Prostate gland (tissue), 2 donors: ENCODE results near the gene OR4S2. TPM values are rescaled to one million over a fixed set of nuclear protein-coding genes. Genes with fewer than 3 reads are reported as not detected.

Experiments used
- DNase-seq: peaks from one replicate; pipeline ENCODE4 v3.0.0-alpha.2; 2019; ENCODE audit warnings: low spot score
- H3K27ac ChIP-seq, 2 donors: fragments of 200-600 bp; sonication (generic); 2 replicates each; pipeline ENCODE4 v1.5.1; 2017 to 2019
- H3K27me3 ChIP-seq: fragments of 200-600 bp; sonication (generic); replicated peaks from 2 replicates; pipeline ENCODE4 v1.5.1; 2019; ENCODE audit not compliant: insufficient read depth
- H3K36me3 ChIP-seq, 2 donors: fragments of 200-600 bp; sonication (generic); 1 replicate in 1 of 2; 2 replicates in 1 of 2; pipeline versions ENCODE4 v1.5.1 to v1.8.1; 2017 to 2019
- H3K4me1 ChIP-seq: fragments of 200-600 bp; sonication (generic); replicated peaks from 2 replicates; pipeline ENCODE4 v1.5.1; 2019
- H3K4me3 ChIP-seq, 2 donors: fragments of 200-600 bp; sonication (generic); 2 replicates each; pipeline ENCODE4 v1.5.1; 2017 to 2019
- H3K9me3 ChIP-seq: fragments of 200-600 bp; sonication (generic); 2 replicates; pipeline ENCODE4 v1.5.1; 2017
- POLR2A ChIP-seq: fragments of 450-650 bp; IDR thresholded peaks from one replicate; pipeline ENCODE4 v1.6.1; 2016; ENCODE audit warnings: antibody characterized with exemption, mild to moderate bottlenecking
- POLR2AphosphoS5 ChIP-seq: sonication (generic); formaldehyde crosslinking; IDR thresholded peaks from one replicate; pipeline ENCODE4 v1.6.1; 2017; ENCODE audit warnings: antibody characterized with exemption
- WGBS: methylation state at CpG from one replicate; pipeline ENCODE4 v1.1.5; 2018; 5-methylcytosine and 5-hydroxymethylcytosine counted together
- intact Hi-C: fragments of 100-400 bp; cut with DNase I; formaldehyde crosslinking; loops from one replicate; pipeline ENCODE4 v1.14.2; 2022
- total RNA-seq, 2 donors: library from RNA; depleted of rRNA; stranded (reverse); fragments of >200 nt; gene quantifications; one replicate each; pipeline ENCODE4 v1.1.0, GENCODE V29; 2016
- TF ChIP-seq, protein P1 (sequence below), 4 experiments: fragments of 200-600 bp in 2 of 4; fragments of 450-650 bp in 2 of 4; sonication (generic) in 2 of 4; IDR thresholded peaks; 1 replicate in 3 of 4; 2 replicates in 1 of 4; pipeline ENCODE4 v1.5.1; 2016 to 2019; ENCODE audit warnings: antibody characterized with exemption in 4 of 4, mild to moderate bottlenecking in 2 of 4, moderate library complexity in 2 of 4

The OR4S2 gene, protein sequence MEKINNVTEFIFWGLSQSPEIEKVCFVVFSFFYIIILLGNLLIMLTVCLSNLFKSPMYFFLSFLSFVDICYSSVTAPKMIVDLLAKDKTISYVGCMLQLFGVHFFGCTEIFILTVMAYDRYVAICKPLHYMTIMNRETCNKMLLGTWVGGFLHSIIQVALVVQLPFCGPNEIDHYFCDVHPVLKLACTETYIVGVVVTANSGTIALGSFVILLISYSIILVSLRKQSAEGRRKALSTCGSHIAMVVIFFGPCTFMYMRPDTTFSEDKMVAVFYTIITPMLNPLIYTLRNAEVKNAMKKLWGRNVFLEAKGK
- not detected for total RNA-seq

DNA sequence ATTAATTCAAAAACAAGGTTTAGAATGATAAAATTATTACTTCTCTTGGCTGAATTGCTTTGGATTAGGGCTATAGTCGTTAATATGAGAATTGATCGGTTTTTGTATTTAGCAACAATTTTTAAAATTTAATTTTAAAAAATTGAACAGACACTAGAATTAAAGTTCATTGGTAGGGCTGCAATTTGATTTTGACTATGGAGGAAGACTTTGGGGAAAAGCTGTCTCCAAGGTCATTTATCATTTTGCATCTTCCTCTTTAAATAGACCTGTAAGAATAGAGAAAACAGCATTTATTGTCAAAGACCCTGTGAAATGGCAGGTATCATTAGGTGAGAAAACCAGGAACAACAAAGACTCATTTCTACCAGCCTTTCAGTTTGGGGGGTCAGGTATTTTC lies at the start of gene OR4S2:
Gene OR4S2 (plus strand): TSS at position 301 of the 400 bp plus-strand sequence. CDS start 2,577 bp downstream, outside the sequence.
- Histone ChIP-seq H3K27me3 (no peaks in the 10 kb centered on the region), H3K4me1 (no peaks in the 10 kb centered on the region), H3K27ac (no peak within 1 kb of the TSS), H3K9me3 (no peaks in the 10 kb centered on the region), H3K36me3 (no peaks in the 10 kb centered on the region), H3K4me3 (no peak within 1 kb of the TSS)
- TF ChIP-seq, protein P1, sequence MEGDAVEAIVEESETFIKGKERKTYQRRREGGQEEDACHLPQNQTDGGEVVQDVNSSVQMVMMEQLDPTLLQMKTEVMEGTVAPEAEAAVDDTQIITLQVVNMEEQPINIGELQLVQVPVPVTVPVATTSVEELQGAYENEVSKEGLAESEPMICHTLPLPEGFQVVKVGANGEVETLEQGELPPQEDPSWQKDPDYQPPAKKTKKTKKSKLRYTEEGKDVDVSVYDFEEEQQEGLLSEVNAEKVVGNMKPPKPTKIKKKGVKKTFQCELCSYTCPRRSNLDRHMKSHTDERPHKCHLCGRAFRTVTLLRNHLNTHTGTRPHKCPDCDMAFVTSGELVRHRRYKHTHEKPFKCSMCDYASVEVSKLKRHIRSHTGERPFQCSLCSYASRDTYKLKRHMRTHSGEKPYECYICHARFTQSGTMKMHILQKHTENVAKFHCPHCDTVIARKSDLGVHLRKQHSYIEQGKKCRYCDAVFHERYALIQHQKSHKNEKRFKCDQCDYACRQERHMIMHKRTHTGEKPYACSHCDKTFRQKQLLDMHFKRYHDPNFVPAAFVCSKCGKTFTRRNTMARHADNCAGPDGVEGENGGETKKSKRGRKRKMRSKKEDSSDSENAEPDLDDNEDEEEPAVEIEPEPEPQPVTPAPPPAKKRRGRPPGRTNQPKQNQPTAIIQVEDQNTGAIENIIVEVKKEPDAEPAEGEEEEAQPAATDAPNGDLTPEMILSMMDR (IDR thresholded peaks at IDR 0.05) = no peak
- TF ChIP-seq POLR2A (no peak), POLR2AphosphoS5 (no peak)
- DNase-seq = no peak
- 75% methylated on average over 2 of the region's 2 CpGs for WGBS
- intact Hi-C loops = no loop called here

DNA sequence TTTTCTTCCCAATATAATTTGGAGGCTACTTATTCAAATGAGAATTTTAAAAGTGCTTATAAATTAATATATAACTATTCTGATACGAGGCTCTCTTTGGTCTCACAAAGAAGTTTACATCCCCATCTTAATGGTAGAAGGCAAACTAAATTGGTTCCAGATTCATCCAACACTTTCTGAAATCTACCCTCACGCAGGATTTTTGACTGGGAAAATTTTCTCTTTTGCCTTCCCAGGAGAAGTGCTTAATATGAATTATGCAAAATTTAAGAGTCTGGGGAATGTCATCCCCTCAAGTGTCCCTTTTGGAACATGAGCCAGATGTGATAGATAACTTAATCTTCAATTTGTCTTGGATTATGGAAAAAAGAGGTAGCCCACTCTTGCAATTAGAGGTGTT lies 40.6 kb upstream of the OR4S2 start, which contains the start of gene OR4C11:
Gene OR4C11 (minus strand): TSS at position 101 of the 400 bp plus-strand sequence. CDS start 3,272 bp downstream, outside the sequence.
- DNase-seq = no peak
- H3K36me3 ChIP-seq = no peaks in the 10 kb centered on the region
- H3K9me3 ChIP-seq = no peaks in the 10 kb centered on the region
- TF ChIP-seq, protein P1 (IDR thresholded peaks at IDR 0.05) = no peak
- TF ChIP-seq POLR2AphosphoS5 = no peak
- TF ChIP-seq POLR2A = no peak
- no peak within 1 kb of the TSS for H3K27ac ChIP-seq
- 31% methylated on average over 2 of the region's 2 CpGs for WGBS
- H3K4me3 ChIP-seq = no peak within 1 kb of the TSS
- H3K27me3 ChIP-seq = no peaks in the 10 kb centered on the region
- H3K4me1 ChIP-seq = no peaks in the 10 kb centered on the region
- intact Hi-C loops = no loop called here

DNA sequence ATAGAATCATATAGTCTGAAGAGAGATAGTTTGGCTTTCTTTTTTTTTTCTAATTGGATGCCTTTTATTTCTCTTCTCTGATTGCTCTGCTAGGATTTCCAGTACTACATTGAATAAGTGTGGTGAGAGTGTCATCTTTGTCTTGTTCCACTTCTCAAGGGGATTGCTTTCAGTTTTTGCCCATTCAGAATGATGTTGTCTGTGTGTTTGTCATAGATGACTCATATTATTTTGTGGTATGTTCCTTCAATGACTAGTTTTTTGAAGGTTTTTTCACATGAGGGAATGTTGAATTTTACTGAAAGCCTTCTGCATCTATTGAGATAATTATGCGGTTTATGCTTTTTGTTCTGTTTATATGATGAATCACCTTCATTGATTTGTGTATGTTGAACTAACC lies 23.6 kb upstream of the OR4S2 start:
- Histone ChIP-seq H3K9me3 (no peaks in the 10 kb centered on the region), H3K36me3 (no peaks in the 10 kb centered on the region), H3K4me1 (no peaks in the 10 kb centered on the region), H3K27me3 (no peaks in the 10 kb centered on the region), H3K27ac (no peak overlapping the region), H3K4me3 (no peak overlapping the region)
- 83% methylated on average over 1 of the region's 1 CpG for WGBS
- intact Hi-C loops = no loop called here
- TF ChIP-seq, protein P1 (IDR thresholded peaks at IDR 0.05) = no peak
- TF ChIP-seq POLR2AphosphoS5 (no peak), POLR2A (no peak)
- no peak for DNase-seq

DNA sequence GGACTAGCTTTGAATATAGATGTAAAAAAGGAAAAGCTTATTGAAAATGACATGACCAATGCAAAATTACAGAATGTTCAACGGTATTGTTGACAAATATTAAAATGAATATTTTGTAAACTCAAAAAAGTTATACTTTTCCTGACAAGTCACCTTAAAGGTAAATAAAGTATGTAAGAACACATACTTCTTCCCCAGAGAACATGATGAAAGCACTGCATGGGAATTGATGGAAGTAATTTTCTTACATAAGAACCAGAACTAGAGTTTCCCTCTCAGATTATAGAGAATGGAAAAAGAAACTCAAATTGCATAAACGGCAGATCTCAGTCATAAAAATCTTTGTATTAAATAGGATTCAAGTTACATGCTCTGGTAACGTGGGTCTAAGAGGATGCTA lies 13.3 kb upstream of the OR4S2 start, which contains the start of gene OR4P4:
Gene OR4P4 (plus strand): TSS at position 301 of the 400 bp plus-strand sequence.
- Histone ChIP-seq H3K27me3 (no peaks in the 10 kb centered on the region), H3K36me3 (no peaks in the 10 kb centered on the region), H3K4me1 (no peaks in the 10 kb centered on the region), H3K4me3 (no peak within 1 kb of the TSS), H3K27ac (no peak within 1 kb of the TSS), H3K9me3 (no peaks in the 10 kb centered on the region)
- intact Hi-C loops = no loop called here
- TF ChIP-seq POLR2AphosphoS5 = no peak
- TF ChIP-seq, protein P1 (IDR thresholded peaks at IDR 0.05) = no peak
- TF ChIP-seq POLR2A = no peak
- 48% methylated on average over 3 of the region's 3 CpGs for WGBS
- DNase-seq = no peak

DNA sequence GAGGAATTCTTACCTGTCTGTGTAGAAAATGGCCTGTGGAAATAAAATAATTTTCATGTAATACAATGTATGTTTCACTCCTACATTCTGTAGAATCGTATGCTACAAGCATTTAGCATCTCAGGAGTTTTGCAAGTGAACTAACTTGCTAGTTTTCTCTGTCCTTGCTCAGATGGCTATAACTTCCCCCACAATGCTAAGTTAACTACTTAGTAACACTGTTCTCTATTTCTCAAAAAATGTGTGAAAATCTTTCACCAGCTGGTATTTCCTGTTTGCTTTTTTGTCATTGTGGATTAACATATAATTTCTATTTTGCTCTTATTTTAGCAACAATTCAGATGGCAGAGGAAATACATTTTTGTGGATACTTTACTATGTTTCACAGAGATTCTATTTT lies 4.4 kb downstream of the OR4S2 start:
- intact Hi-C loops = no loop called here
- H3K4me3 ChIP-seq = no peak overlapping the region
- DNase-seq = no peak
- TF ChIP-seq, protein P1 (IDR thresholded peaks at IDR 0.05) = no peak
- TF ChIP-seq POLR2AphosphoS5 (no peak), POLR2A (no peak)
- H3K27me3 ChIP-seq = no peaks in the 10 kb centered on the region
- no peaks in the 10 kb centered on the region for H3K4me1 ChIP-seq
- no peaks in the 10 kb centered on the region for H3K36me3 ChIP-seq
- H3K27ac ChIP-seq = no peak overlapping the region
- H3K9me3 ChIP-seq = no peaks in the 10 kb centered on the region
- 50% methylated on average over 1 of the region's 1 CpG for WGBS
